Measurements from ENCODE around the gene NOC2L.
"Not testable (repeated sequence)": the region's sequence is repeated elsewhere in the genome, so short reads cannot be mapped to it uniquely, and the experiment has no call there.

The NOC2L gene

DNA sequence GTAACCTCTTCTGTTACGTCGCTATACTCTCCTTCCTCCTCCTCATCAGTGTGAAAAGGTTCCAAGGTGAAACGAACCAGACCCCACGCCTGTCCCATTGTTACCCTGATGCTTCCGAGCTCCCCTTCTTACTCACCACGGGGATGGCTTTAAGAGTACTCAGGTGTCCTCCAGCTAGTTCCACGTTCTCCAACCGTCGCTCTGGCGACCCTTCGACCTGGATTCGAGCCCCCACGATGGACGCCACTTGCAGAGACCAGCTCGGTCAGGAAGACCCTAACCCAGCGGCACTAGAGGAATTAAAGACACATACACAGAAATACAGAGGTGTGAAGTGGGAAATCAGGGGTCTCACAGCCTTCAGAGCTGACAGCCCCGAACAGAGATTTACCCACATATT, 61.1 kb downstream of the NOC2L start:
- DNase-seq, result not testable (repeated sequence)

- DNase-seq, result no peak
These were observed 61.8 kb downstream of the NOC2L start for GRCh38 chr1:897226-897625.

Measured in CD4-positive, alpha-beta T cell treated with Interleukin-1 beta for 1 hour (primary cell).